PC-3 (cell line): ENCODE results near the gene HCCS. TPM values are rescaled to one million over a fixed set of nuclear protein-coding genes. Genes with fewer than 3 reads are reported as not detected.

ENCODE experiments used
- ATAC-seq: fragments of 200-7000 bp; cut with Tn5 transposase; 2 replicates; pipeline ENCODE4 v1.9.1; 2020; ENCODE audit warnings: mild to moderate bottlenecking, moderate library complexity
- BruUV-seq: library from RNA; stranded (reverse); fragments of 400-500 nt; replicated peaks from 2 replicates; lab custom pipeline; 2021; lab: Mats Ljungman, UMichigan
- CTCF ChIA-PET: fragments of 300-600 bp; sonication (Branson Sonifier 250); formaldehyde crosslinking; loops from one replicate; lab custom pipeline; 2022; ENCODE audit warnings: antibody characterized with exemption; lab: Charles Lee
- POLR2A ChIA-PET: fragments of 300-600 bp; sonication (Branson Sonifier 250); formaldehyde crosslinking; loops from one replicate; lab custom pipeline; 2022; ENCODE audit warnings: antibody characterized with exemption; ENCODE audit not compliant: unreplicated experiment; lab: Charles Lee
- DNase-seq: peaks from one replicate; pipeline ENCODE4 v3.0.0-alpha.2; 2015
- H2AFZ ChIP-seq: fragments of 300-600 bp; sonication (generic); 2 replicates; pipeline ENCODE4 v1.6.0; 2016; ENCODE audit warnings: antibody characterized with exemption, low read length
- H3F3A ChIP-seq: fragments of 300-600 bp; sonication (generic); one replicate; pipeline ENCODE4 v1.6.0; 2017; ENCODE audit warnings: antibody characterized with exemption, low read length, control low read depth, mild to moderate bottlenecking; ENCODE audit not compliant: unreplicated experiment
- H3K27ac ChIP-seq: fragments of 300-600 bp; sonication (generic); 2 replicates; pipeline ENCODE4 v1.5.1; 2016; ENCODE audit warnings: mild to moderate bottlenecking, low read length
- H3K27me3 ChIP-seq: fragments of 300-600 bp; sonication (generic); 2 replicates; pipeline ENCODE4 v1.6.1; 2016; ENCODE audit warnings: low read length, mixed read lengths
- H3K36me3 ChIP-seq: fragments of 300-600 bp; sonication (generic); 2 replicates; pipeline ENCODE4 v1.6.1; 2016; ENCODE audit warnings: low read depth, mixed run types, low read length, mixed read lengths
- H3K4me1 ChIP-seq: fragments of 300-600 bp; sonication (generic); 2 replicates; pipeline ENCODE4 v1.5.1; 2016; ENCODE audit warnings: low read length; ENCODE audit not compliant: insufficient read depth
- H3K4me2 ChIP-seq: fragments of 300-600 bp; sonication (generic); 2 replicates; pipeline ENCODE4 v1.6.0; 2016; ENCODE audit warnings: low read length
- H3K4me3 ChIP-seq: fragments of 300-600 bp; sonication (generic); 2 replicates; pipeline ENCODE4 v1.5.1; 2016; ENCODE audit warnings: mild to moderate bottlenecking, low read length, mixed read lengths
- H3K79me2 ChIP-seq: fragments of 300-600 bp; sonication (generic); 2 replicates; pipeline ENCODE4 v1.6.1; 2017; ENCODE audit warnings: low read length, mixed read lengths
- H3K9ac ChIP-seq: fragments of 300-600 bp; sonication (generic); 2 replicates; pipeline ENCODE4 v1.6.0; 2016; ENCODE audit warnings: mild to moderate bottlenecking, low read length
- H3K9me2 ChIP-seq: fragments of 300-600 bp; sonication (generic); replicated peaks from 2 replicates; pipeline ENCODE4 v1.6.1; 2016; ENCODE audit warnings: mixed run types, low read length, mixed read lengths
- H3K9me3 ChIP-seq: fragments of 300-600 bp; sonication (generic); 2 replicates; pipeline ENCODE4 v1.6.1; 2016; ENCODE audit warnings: low read length, mixed read lengths
- H4K20me1 ChIP-seq: fragments of 300-600 bp; sonication (generic); 2 replicates; pipeline ENCODE4 v1.6.1; 2016; ENCODE audit warnings: low read length, mixed read lengths
- CTCF ChIP-seq: fragments of 300-600 bp; sonication (generic); conservative IDR thresholded peaks from 2 replicates; pipeline ENCODE4 v1.5.1; 2017; ENCODE audit warnings: antibody characterized with exemption, low read depth, mild to moderate bottlenecking, low read length
- EZH2 ChIP-seq: fragments of 300-600 bp; sonication (generic); IDR thresholded peaks from one replicate; pipeline ENCODE4 v1.6.1; 2017; ENCODE audit warnings: antibody characterized with exemption, mild to moderate bottlenecking, low read length; ENCODE audit not compliant: unreplicated experiment
- EZH2phosphoT487 ChIP-seq: fragments of 300-600 bp; sonication (generic); IDR thresholded peaks from 2 replicates; pipeline ENCODE4 v1.6.1; 2018; ENCODE audit warnings: mild to moderate bottlenecking, antibody characterized with exemption, low read length, borderline replicate concordance
- intact Hi-C: fragments of 100-400 bp; cut with micrococcal nuclease; formaldehyde crosslinking; loops from 2 replicates; pipeline ENCODE4 v1.9.0; 2023
- total RNA-seq: library from RNA; depleted of rRNA; stranded (reverse); fragments of >200 nt; gene quantifications from 2 replicates; pipeline ENCODE4 v1.2.3, GENCODE V29; 2014

Gene HCCS
- total RNA-seq, 1 experiment from 2014 or later, result 54.4 TPM

GRCh38 chrX:11066812-11067211, 44.3 kb upstream of the HCCS start:
- no peak overlapping the region for H3K4me2 ChIP-seq
- no peak for ATAC-seq
- no peaks in the 10 kb centered on the region for H3K36me3 ChIP-seq
- no peaks in the 10 kb centered on the region for H4K20me1 ChIP-seq
- no peak overlapping the region for H3K9ac ChIP-seq
- TF ChIP-seq EZH2phosphoT487 (no peak), EZH2 (no peak), CTCF (no peak)
- ChIA-PET POLR2A (no interaction called here), CTCF (no interaction called here)
- no peaks in the 10 kb centered on the region for H3K9me2 ChIP-seq
- no peaks in the 10 kb centered on the region for H3K9me3 ChIP-seq
- DNase-seq, result no peak
- no TSS peak for BruUV-seq
- no peaks in the 10 kb centered on the region for H3K79me2 ChIP-seq
- H2AFZ ChIP-seq, result no peak overlapping the region
- intact Hi-C loops, result no loop called here
- no peaks in the 10 kb centered on the region for H3F3A ChIP-seq
- H3K4me3 ChIP-seq, result no peak overlapping the region
- H3K27ac ChIP-seq, result no peak overlapping the region
- no peaks in the 10 kb centered on the region for H3K4me1 ChIP-seq
- H3K27me3 ChIP-seq, result no peaks in the 10 kb centered on the region

- Histone ChIP-seq H3K9me2 (no peaks in the 10 kb centered on the region), H3K4me2 (no peak overlapping the region), H3K79me2 (no peaks in the 10 kb centered on the region), H3K36me3 (no peaks in the 10 kb centered on the region), H2AFZ (no peak overlapping the region), H3K9me3 (no peaks in the 10 kb centered on the region), H3K4me1 (no peaks in the 10 kb centered on the region), H3K27me3 (no peaks in the 10 kb centered on the region), H3F3A (no peaks in the 10 kb centered on the region), H4K20me1 (no peaks in the 10 kb centered on the region), H3K4me3 (no peak overlapping the region), H3K27ac (no peak overlapping the region), H3K9ac (no peak overlapping the region)
- no TSS peak for BruUV-seq
- POLR2A ChIA-PET, result no interaction called here
- no peak for DNase-seq
- intact Hi-C loops, result no loop called here
- no peak for TF ChIP-seq EZH2phosphoT487
- TF ChIP-seq EZH2, result no peak
- no peak for TF ChIP-seq CTCF
- ATAC-seq, result no peak
- CTCF ChIA-PET, result no interaction called here
Measured at GRCh38 chrX:11073381-11073780, 37.8 kb upstream of the HCCS start.

- Histone ChIP-seq H2AFZ (no peak overlapping the region), H4K20me1 (no peaks in the 10 kb centered on the region), H3K27ac (no peak overlapping the region), H3K9me2 (no peaks in the 10 kb centered on the region), H3K4me2 (no peak overlapping the region), H3K4me3 (no peak overlapping the region), H3K9me3 (no peaks in the 10 kb centered on the region), H3K79me2 (no peaks in the 10 kb centered on the region), H3K4me1 (no peaks in the 10 kb centered on the region), H3K36me3 (no peaks in the 10 kb centered on the region), H3K27me3 (no peaks in the 10 kb centered on the region), H3K9ac (no peak overlapping the region), H3F3A (no peaks in the 10 kb centered on the region)
- ChIA-PET POLR2A (no interaction called here), CTCF (no interaction called here)
- no peak for DNase-seq
- ATAC-seq, result no peak
- no peak for TF ChIP-seq EZH2phosphoT487
- no peak for TF ChIP-seq EZH2
- TF ChIP-seq CTCF, result no peak
- intact Hi-C loops, result no loop called here
- BruUV-seq, result no TSS peak
Measured at GRCh38 chrX:11080741-11081305, 30.3 kb upstream of the HCCS start.
